NK-92 treated with Interleukin-12 subunit alpha and Interleukin-12 subunit beta, amount 100 ng/mL, for 24 hours (cell line): ENCODE data around the gene RNF150.

Source experiments
- DNase-seq: peaks from one replicate; lab custom pipeline; 2025; lab: John Stamatoyannopoulos, UW

The RNF150 gene

GRCh38 chr4:140980426-140981200 is 152.7 kb downstream of the RNF150 start:
- DNase-seq, result no peak

GRCh38 chr4:140976768-140977167 is 156.5 kb downstream of the RNF150 start:
- no peak for DNase-seq

- no peak for DNase-seq
Measured at GRCh38 chr4:140971077-140971792, 162.0 kb downstream of the RNF150 start.

- DNase-seq, result no peak
Measured at GRCh38 chr4:140969296-140969695, 164.0 kb downstream of the RNF150 start.

GRCh38 chr4:140968371-140968770 is 164.9 kb downstream of the RNF150 start:
- no peak for DNase-seq

GRCh38 chr4:140963883-140964282 is 169.4 kb downstream of the RNF150 start:
- DNase-seq, result no peak

- DNase-seq, result no peak
Measured at GRCh38 chr4:140955641-140956040, 177.6 kb downstream of the RNF150 start.

GRCh38 chr4:140952717-140953116 is 180.6 kb downstream of the RNF150 start:
- DNase-seq, result no peak

- DNase-seq, result no peak
Measured at GRCh38 chr4:140947506-140947905, 185.8 kb downstream of the RNF150 start.

- no peak for DNase-seq
Measured at GRCh38 chr4:140945106-140945505, 188.2 kb downstream of the RNF150 start.

- DNase-seq, result no peak
Measured at GRCh38 chr4:140944572-140944971, 188.7 kb downstream of the RNF150 start.

GRCh38 chr4:140944199-140944515 is 189.1 kb downstream of the RNF150 start:
- DNase-seq, result no peak

GRCh38 chr4:140943486-140944198 is 189.6 kb downstream of the RNF150 start:
- DNase-seq, result no peak

GRCh38 chr4:140940589-140940988 is 192.7 kb downstream of the RNF150 start:
- no peak for DNase-seq

- DNase-seq, result no peak
Measured at GRCh38 chr4:140937866-140938265, 195.4 kb downstream of the RNF150 start.

- no peak for DNase-seq
Measured at GRCh38 chr4:140935254-140935653, 198.0 kb downstream of the RNF150 start.

- DNase-seq, result no peak
Measured at GRCh38 chr4:140932501-140933045, 200.7 kb downstream of the RNF150 start.

GRCh38 chr4:140931911-140932310 is 201.4 kb downstream of the RNF150 start:
- DNase-seq, result no peak

- DNase-seq, result no peak
Measured at GRCh38 chr4:140930557-140930956, 202.7 kb downstream of the RNF150 start.

- no peak for DNase-seq
Measured at GRCh38 chr4:140930011-140930410, 203.3 kb downstream of the RNF150 start.

GRCh38 chr4:140928880-140929279 is 204.4 kb downstream of the RNF150 start:
- no peak for DNase-seq

- DNase-seq, result no peak
Measured at GRCh38 chr4:140926672-140927071, 206.6 kb downstream of the RNF150 start.

- no peak for DNase-seq
Measured at GRCh38 chr4:140925417-140925816, 207.9 kb downstream of the RNF150 start.
